AG10803 (cell line): ENCODE results near the gene MANSC4.
"Not testable (repeated sequence)": the region's sequence is repeated elsewhere in the genome, so short reads cannot be mapped to it uniquely, and the experiment has no call there.

ENCODE experiments used
- DNase-seq: peaks from one replicate; pipeline ENCODE4 v3.0.0; 2010; ENCODE audit warnings: low read depth
- H3K4me3 ChIP-seq: 2 replicates; pipeline ENCODE4 v1.5.1; 2011; ENCODE audit warnings: mild to moderate bottlenecking, low read length, control low read depth
- CTCF ChIP-seq: conservative IDR thresholded peaks from 2 replicates; pipeline ENCODE4 v1.5.1; 2011; ENCODE audit warnings: mild to moderate bottlenecking, low read length, control low read depth, inconsistent platforms

Gene MANSC4

DNA sequence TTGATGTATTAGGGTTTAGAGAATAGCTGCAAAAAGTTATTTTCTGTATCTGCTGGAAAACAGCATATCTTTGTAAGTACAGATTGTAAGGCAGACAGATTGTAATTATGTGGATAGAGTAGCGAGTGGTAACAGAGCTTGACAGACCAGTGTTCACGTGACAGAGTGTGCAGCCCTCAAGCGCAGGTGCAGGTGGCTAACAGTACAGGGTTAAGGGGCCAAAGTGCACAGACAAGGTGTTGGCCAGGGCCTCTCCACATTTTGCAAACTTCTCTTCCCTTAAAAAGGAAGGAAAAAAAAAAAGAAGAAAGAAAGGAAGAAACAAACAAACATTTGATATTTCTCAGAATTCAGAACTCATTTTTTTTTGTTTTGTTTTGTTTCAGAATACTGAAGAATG lies 25.2 kb downstream of the MANSC4 start:
- H3K4me3 ChIP-seq: no peak overlapping the region
- TF ChIP-seq CTCF: no peak
- no peak for DNase-seq

GRCh38 chr12:27751386-27752047 lies 28.5 kb downstream of the MANSC4 start:
- no peak overlapping the region for H3K4me3 ChIP-seq
- DNase-seq: no peak

DNA sequence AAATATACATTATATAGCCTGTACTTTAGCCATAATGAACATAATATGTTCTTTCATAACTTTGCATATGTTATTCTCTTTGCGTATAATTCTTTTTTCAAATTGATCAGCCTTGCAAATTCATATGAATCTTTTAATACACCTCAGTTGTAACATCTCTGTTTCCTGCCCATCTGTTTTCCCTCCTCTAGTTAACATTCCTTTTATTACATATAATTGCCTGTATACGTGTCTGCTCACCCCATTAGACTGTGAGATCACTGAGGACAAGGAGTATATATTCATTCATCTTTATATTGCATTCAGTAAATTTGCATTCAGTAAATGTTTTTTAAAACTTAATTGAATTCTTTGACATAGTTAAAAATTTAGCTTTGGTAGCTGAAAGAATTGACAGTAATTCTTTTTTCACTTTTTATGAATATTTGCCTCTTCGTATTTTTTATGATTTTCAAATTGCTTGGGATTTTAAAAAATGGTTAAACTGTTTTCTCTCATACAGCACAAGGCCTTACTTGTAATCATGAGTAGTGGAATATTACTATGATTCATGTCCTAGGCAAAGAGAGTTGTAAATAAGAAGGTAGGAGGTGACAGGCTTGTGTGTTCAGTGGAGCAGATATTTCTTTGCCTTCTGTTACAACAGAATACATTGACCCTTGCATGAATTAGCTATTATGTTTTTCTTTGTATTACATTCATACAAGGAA lies 32.8 kb downstream of the MANSC4 start:
- DNase-seq: peak; percentile 13
- no peak overlapping the region for H3K4me3 ChIP-seq
- no peak for TF ChIP-seq CTCF

More at GRCh38 chr12:27751386-27752047, 28.5 kb downstream of the MANSC4 start:
- TF ChIP-seq CTCF: no peak

DNA sequence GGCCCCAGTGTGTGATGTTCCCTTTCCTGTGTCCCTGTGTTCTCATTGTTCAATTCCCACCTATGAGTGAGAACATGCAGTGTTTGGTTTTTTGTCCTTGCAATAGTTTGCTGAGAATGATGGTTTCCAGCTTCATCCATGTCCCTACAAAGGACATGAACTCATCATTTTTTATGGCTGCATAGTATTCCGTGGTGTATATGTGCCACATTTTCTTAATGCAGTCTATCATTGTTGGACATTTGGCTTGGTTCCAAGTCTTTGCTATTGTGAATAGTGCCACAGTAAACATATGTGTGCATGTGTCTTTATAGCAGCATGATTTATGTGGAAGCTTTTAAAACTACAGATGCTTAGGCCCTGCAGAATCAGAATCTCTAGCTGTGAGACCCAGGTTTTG lies 34.3 kb downstream of the MANSC4 start:
- not testable (repeated sequence) for DNase-seq, H3K4me3 ChIP-seq

DNA sequence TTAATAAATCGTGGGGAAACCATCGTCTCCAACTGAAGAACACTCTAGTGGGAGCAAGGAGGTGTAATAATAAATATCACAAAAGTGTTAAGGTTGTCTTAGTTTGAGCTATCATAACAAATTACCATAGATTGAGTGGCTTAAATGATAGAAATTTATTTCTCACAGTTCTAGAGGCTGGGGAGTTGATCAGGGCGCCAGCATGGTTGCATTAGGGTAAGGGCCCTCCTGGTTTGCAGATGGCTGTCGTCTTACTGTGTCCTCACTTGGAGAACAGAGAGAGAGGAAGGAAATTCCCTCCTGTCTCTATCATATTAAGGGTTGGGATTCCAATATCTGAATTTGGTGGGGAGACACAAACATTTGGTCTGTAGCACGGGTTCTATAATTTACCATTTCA lies 36.4 kb downstream of the MANSC4 start:
- no peak overlapping the region for H3K4me3 ChIP-seq
- no peak for TF ChIP-seq CTCF

GRCh38 chr12:27734321-27734720 lies 45.7 kb downstream of the MANSC4 start:
- not testable (repeated sequence) for DNase-seq, H3K4me3 ChIP-seq

More for the DNA sequence above, 36.4 kb downstream of the MANSC4 start:
- DNase-seq: no peak

GRCh38 chr12:27733791-27734190 lies 46.2 kb downstream of the MANSC4 start:
- TF ChIP-seq CTCF: no peak
- no peak for DNase-seq
- H3K4me3 ChIP-seq: no peak overlapping the region

DNA sequence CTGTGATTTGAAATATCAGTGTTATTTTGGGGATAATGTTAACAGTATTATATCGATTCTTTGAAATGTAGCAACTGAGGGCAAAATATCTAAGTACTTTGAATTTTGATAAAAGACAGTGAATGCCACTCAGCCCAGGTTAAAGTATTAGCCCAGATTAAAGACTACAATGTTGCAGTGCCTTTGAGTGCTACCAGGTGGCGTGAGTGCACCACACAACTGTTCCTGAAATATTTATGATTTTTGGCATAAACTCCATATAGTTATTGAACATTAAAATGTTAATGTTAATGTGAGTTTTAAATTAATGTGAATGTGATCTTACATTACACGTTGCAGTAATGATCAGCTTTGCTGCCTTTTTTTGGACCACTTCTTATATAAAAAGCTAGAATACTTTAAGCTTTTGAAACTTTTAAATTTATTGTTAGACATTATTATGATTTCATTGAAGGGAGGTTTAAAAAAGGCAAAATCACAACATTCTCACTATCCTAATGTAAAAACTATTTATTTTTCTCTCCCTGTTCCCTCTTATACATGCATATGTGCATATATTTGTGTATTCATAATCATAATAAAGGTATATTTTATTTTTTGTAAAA lies 46.9 kb downstream of the MANSC4 start:
- TF ChIP-seq CTCF: peak; percentile 97
- no peak overlapping the region for H3K4me3 ChIP-seq
- DNase-seq: peak; percentile 34
